ENCODE data around the gene DND1. TPM values are rescaled to one million over a fixed set of nuclear protein-coding genes. Genes with fewer than 3 reads are reported as not detected.

DND1 gene
- total and polyA plus RNA-seq, 2 experiments from 2014 or later = 0.14 to 0.22 TPM

DNA sequence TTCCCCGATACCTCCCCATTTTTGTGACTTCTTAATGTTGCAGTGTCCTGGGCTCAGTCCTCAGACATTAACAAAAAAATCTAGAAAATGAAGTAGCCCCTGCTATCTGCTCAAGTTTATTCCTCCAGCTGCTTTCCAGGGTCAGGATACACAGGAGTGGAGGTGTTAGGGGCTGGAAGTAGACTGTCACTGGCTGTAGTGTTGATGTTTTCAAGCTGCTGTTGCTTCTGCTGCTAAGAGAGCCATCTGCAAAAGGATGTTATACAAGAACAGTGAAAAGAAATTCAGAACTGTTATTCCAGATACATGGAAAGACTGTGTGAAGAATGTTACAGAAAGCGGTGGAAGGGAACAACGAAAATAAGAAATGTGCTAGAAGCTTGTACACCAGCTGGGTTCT lies 51.1 kb downstream of the DND1 start:
- DNase-seq = no peak
- no peak overlapping the region for H2AFZ ChIP-seq
- H3K79me2 ChIP-seq (ENCODE audit: insufficient read depth) = no peaks in the 10 kb centered on the region
- no peaks in the 10 kb centered on the region for H3K9me3 ChIP-seq (ENCODE audit: low read depth)
- no peaks in the 10 kb centered on the region for H3F3A ChIP-seq (ENCODE audit: insufficient read depth)
- H3K4me3 ChIP-seq = no peak overlapping the region
- in situ Hi-C loops (cut with MboI) = no loop called here
- no peaks in the 10 kb centered on the region for H3K4me1 ChIP-seq (ENCODE audit: insufficient read depth)
- no peaks in the 10 kb centered on the region for H4K20me1 ChIP-seq (ENCODE audit: insufficient read depth)
- H3K27ac ChIP-seq = no peak overlapping the region
- no peaks in the 10 kb centered on the region for H3K9me2 ChIP-seq (ENCODE audit: insufficient read depth)
- H3K36me3 ChIP-seq (ENCODE audit: low read depth) = no peaks in the 10 kb centered on the region
- 76 to 78% methylated on average over 3 of the region's 3 CpGs for WGBS, 2 experiments (ENCODE audit: low coverage in 1 of 2, low lambda C conversion rate in 2 of 2, missing lambda C conversion rate in 2 of 2)
- H3K27me3 ChIP-seq (replicated peaks; ENCODE audit: insufficient read depth) = peaks cover 14% of the 10 kb centered on the region; the same call in 1 of the 2 replicates
- H3K9ac ChIP-seq = no peak overlapping the region
- H3K4me2 ChIP-seq (ENCODE audit: unreplicated experiment) = no peak overlapping the region
- TF ChIP-seq EZH2phosphoT487 (IDR thresholded peaks at IDR 0.05; ENCODE audit: insufficient read depth, low read depth) = no peak
- no peak for TF ChIP-seq EZH2 (IDR thresholded peaks at IDR 0.05; ENCODE audit: insufficient read depth, poor library complexity, severe bottlenecking)

Small RNA genes within 50 kb of the gene (microRNA-seq; reads per million reads assigned to microRNA genes)
- gene MIR3655 (ENCODE audit: borderline number of aligned reads) = not detected

Small RNA genes within 50 kb of the gene (small RNA-seq; reads per million reads assigned to genes)
- gene VTRNA1-1 (ENCODE audit: low read depth, low replicate concordance) (9.0 reads per million, percentile 84 among the genes with 10 or more reads in this experiment), gene VTRNA1-2 (ENCODE audit: low read depth, low replicate concordance) (6.6 reads per million, percentile 82 among the genes with 10 or more reads in this experiment)

Other genes starting within 250 kb of the DND1 start
- 0.54 and 2.3 TPM in 2 replicates for gene EIF4EBP3, start 125.9 kb downstream of the DND1 start, total RNA-seq (2014; rRNA removed; shearing (Covaris generic))
- 14.1 and 14.5 TPM in 2 replicates for gene EIF4EBP3, start 125.9 kb downstream of the DND1 start, polyA plus RNA-seq (2016; fragmentation: Nextera tagmentation; extraction: Ambion mirVana)
- 41.6 and 46.2 TPM in 2 replicates for gene SRA1, start 116.1 kb downstream of the DND1 start, total RNA-seq (2014; rRNA removed; shearing (Covaris generic))
- 90.6 and 91.2 TPM in 2 replicates for gene SRA1, start 116.1 kb downstream of the DND1 start, polyA plus RNA-seq (2016; fragmentation: Nextera tagmentation; extraction: Ambion mirVana)
- 13.8 and 14.8 TPM in 2 replicates for gene APBB3, start 109.0 kb downstream of the DND1 start, total RNA-seq (2014; rRNA removed; shearing (Covaris generic))
- 13.1 and 13.2 TPM in 2 replicates for gene APBB3, start 109.0 kb downstream of the DND1 start, polyA plus RNA-seq (2016; fragmentation: Nextera tagmentation; extraction: Ambion mirVana)
- 11.8 and 19.6 TPM in 2 replicates for gene SLC35A4, start 108.7 kb downstream of the DND1 start, total RNA-seq (2014; rRNA removed; shearing (Covaris generic))
- gene SLC35A4, start 108.7 kb downstream of the DND1 start, polyA plus RNA-seq (2016; fragmentation: Nextera tagmentation; extraction: Ambion mirVana) = 45.2 and 49.5 TPM in 2 replicates
- gene CD14, start 40.4 kb downstream of the DND1 start, total RNA-seq (2014; rRNA removed; shearing (Covaris generic)) = 1.9 and 6.1 TPM in 2 replicates
- gene CD14, start 40.4 kb downstream of the DND1 start, polyA plus RNA-seq (2016; fragmentation: Nextera tagmentation; extraction: Ambion mirVana) = 2.1 and 3.2 TPM in 2 replicates
- gene TMCO6, start 34.1 kb downstream of the DND1 start, total RNA-seq (2014; rRNA removed; shearing (Covaris generic)) = 14.4 and 48.2 TPM in 2 replicates
- 5.4 and 5.6 TPM in 2 replicates for gene TMCO6, start 34.1 kb downstream of the DND1 start, polyA plus RNA-seq (2016; fragmentation: Nextera tagmentation; extraction: Ambion mirVana)
- 21.9 and 25.4 TPM in 2 replicates for gene NDUFA2, start 25.9 kb downstream of the DND1 start, total RNA-seq (2014; rRNA removed; shearing (Covaris generic))
- gene NDUFA2, start 25.9 kb downstream of the DND1 start, polyA plus RNA-seq (2016; fragmentation: Nextera tagmentation; extraction: Ambion mirVana) = 117 and 120 TPM in 2 replicates
- 72.0 and 72.2 TPM in 2 replicates for gene IK, start 25.7 kb downstream of the DND1 start, total RNA-seq (2014; rRNA removed; shearing (Covaris generic))
- gene IK, start 25.7 kb downstream of the DND1 start, polyA plus RNA-seq (2016; fragmentation: Nextera tagmentation; extraction: Ambion mirVana) = 105 and 106 TPM in 2 replicates
- gene WDR55, start 8.7 kb downstream of the DND1 start, total RNA-seq (2014; rRNA removed; shearing (Covaris generic)) = 17.5 and 19.6 TPM in 2 replicates
- 17.7 and 18.6 TPM in 2 replicates for gene WDR55, start 8.7 kb downstream of the DND1 start, polyA plus RNA-seq (2016; fragmentation: Nextera tagmentation; extraction: Ambion mirVana)
- gene HARS1, start 17.8 kb upstream of the DND1 start, total RNA-seq (2014; rRNA removed; shearing (Covaris generic)) = 75.7 and 85.0 TPM in 2 replicates
- 92.5 and 97.6 TPM in 2 replicates for gene HARS1, start 17.8 kb upstream of the DND1 start, polyA plus RNA-seq (2016; fragmentation: Nextera tagmentation; extraction: Ambion mirVana)
- gene HARS2, start 17.9 kb upstream of the DND1 start, total RNA-seq (2014; rRNA removed; shearing (Covaris generic)) = 29.7 and 32.8 TPM in 2 replicates
- gene HARS2, start 17.9 kb upstream of the DND1 start, polyA plus RNA-seq (2016; fragmentation: Nextera tagmentation; extraction: Ambion mirVana) = 20.7 and 23.3 TPM in 2 replicates
- 43.1 TPM in 2 replicates for gene ZMAT2, start 26.9 kb upstream of the DND1 start, total RNA-seq (2014; rRNA removed; shearing (Covaris generic))
- 34.7 and 36.3 TPM in 2 replicates for gene ZMAT2, start 26.9 kb upstream of the DND1 start, polyA plus RNA-seq (2016; fragmentation: Nextera tagmentation; extraction: Ambion mirVana)
- not detected in 2 replicates for gene PCDHA1, start 112.6 kb upstream of the DND1 start, total RNA-seq (2014; rRNA removed; shearing (Covaris generic))
- gene PCDHA1, start 112.6 kb upstream of the DND1 start, polyA plus RNA-seq (2016; fragmentation: Nextera tagmentation; extraction: Ambion mirVana) = not detected in 2 replicates
- not detected in 2 replicates for gene PCDHA2, start 121.3 kb upstream of the DND1 start, total RNA-seq (2014; rRNA removed; shearing (Covaris generic))
- 0.06 TPM in 1 of 2 replicates, not detected in the other for gene PCDHA2, start 121.3 kb upstream of the DND1 start, polyA plus RNA-seq (2016; fragmentation: Nextera tagmentation; extraction: Ambion mirVana)
- not detected in 2 replicates for gene PCDHA3, start 127.5 kb upstream of the DND1 start, total RNA-seq (2014; rRNA removed; shearing (Covaris generic))
- 0.05 and 0.09 TPM in 2 replicates for gene PCDHA3, start 127.5 kb upstream of the DND1 start, polyA plus RNA-seq (2016; fragmentation: Nextera tagmentation; extraction: Ambion mirVana)
- not detected in 2 replicates for gene PCDHA4, start 133.5 kb upstream of the DND1 start, total RNA-seq (2014; rRNA removed; shearing (Covaris generic))
- not detected in 2 replicates for gene PCDHA4, start 133.5 kb upstream of the DND1 start, polyA plus RNA-seq (2016; fragmentation: Nextera tagmentation; extraction: Ambion mirVana)
- not detected in 2 replicates for gene PCDHA5, start 148.0 kb upstream of the DND1 start, total RNA-seq (2014; rRNA removed; shearing (Covaris generic))
- not detected in 2 replicates for gene PCDHA5, start 148.0 kb upstream of the DND1 start, polyA plus RNA-seq (2016; fragmentation: Nextera tagmentation; extraction: Ambion mirVana)
- gene PCDHA6, start 154.4 kb upstream of the DND1 start, total RNA-seq (2014; rRNA removed; shearing (Covaris generic)) = 0.13 and 0.22 TPM in 2 replicates
- 0.10 TPM in 1 of 2 replicates, not detected in the other for gene PCDHA6, start 154.4 kb upstream of the DND1 start, polyA plus RNA-seq (2016; fragmentation: Nextera tagmentation; extraction: Ambion mirVana)
- gene PCDHA7, start 160.7 kb upstream of the DND1 start, total RNA-seq (2014; rRNA removed; shearing (Covaris generic)) = not detected in 2 replicates
- not detected in 2 replicates for gene PCDHA7, start 160.7 kb upstream of the DND1 start, polyA plus RNA-seq (2016; fragmentation: Nextera tagmentation; extraction: Ambion mirVana)
- not detected in 2 replicates for gene PCDHA8, start 167.6 kb upstream of the DND1 start, total RNA-seq (2014; rRNA removed; shearing (Covaris generic))
- gene PCDHA8, start 167.6 kb upstream of the DND1 start, polyA plus RNA-seq (2016; fragmentation: Nextera tagmentation; extraction: Ambion mirVana) = not detected in 2 replicates
- gene PCDHA9, start 174.8 kb upstream of the DND1 start, total RNA-seq (2014; rRNA removed; shearing (Covaris generic)) = not detected in 2 replicates
- 0.04 TPM in 1 of 2 replicates, not detected in the other for gene PCDHA9, start 174.8 kb upstream of the DND1 start, polyA plus RNA-seq (2016; fragmentation: Nextera tagmentation; extraction: Ambion mirVana)
- 0.11 and 0.13 TPM in 2 replicates for gene PCDHA10, start 182.3 kb upstream of the DND1 start, total RNA-seq (2014; rRNA removed; shearing (Covaris generic))
- 0.13 and 0.26 TPM in 2 replicates for gene PCDHA10, start 182.3 kb upstream of the DND1 start, polyA plus RNA-seq (2016; fragmentation: Nextera tagmentation; extraction: Ambion mirVana)
- not detected in 2 replicates for gene PCDHA11, start 195.4 kb upstream of the DND1 start, total RNA-seq (2014; rRNA removed; shearing (Covaris generic))
- not detected in 2 replicates for gene PCDHA11, start 195.4 kb upstream of the DND1 start, polyA plus RNA-seq (2016; fragmentation: Nextera tagmentation; extraction: Ambion mirVana)
- not detected in 2 replicates for gene PCDHA12, start 201.7 kb upstream of the DND1 start, total RNA-seq (2014; rRNA removed; shearing (Covaris generic))
- gene PCDHA12, start 201.7 kb upstream of the DND1 start, polyA plus RNA-seq (2016; fragmentation: Nextera tagmentation; extraction: Ambion mirVana) = not detected in 2 replicates
- not detected in 2 replicates for gene PCDHA13, start 208.5 kb upstream of the DND1 start, total RNA-seq (2014; rRNA removed; shearing (Covaris generic))
- not detected in 2 replicates for gene PCDHA13, start 208.5 kb upstream of the DND1 start, polyA plus RNA-seq (2016; fragmentation: Nextera tagmentation; extraction: Ambion mirVana)

Data from GM23248 (cell line).